ENCODE results near the gene ZFYVE28.

ZFYVE28 gene

DNA sequence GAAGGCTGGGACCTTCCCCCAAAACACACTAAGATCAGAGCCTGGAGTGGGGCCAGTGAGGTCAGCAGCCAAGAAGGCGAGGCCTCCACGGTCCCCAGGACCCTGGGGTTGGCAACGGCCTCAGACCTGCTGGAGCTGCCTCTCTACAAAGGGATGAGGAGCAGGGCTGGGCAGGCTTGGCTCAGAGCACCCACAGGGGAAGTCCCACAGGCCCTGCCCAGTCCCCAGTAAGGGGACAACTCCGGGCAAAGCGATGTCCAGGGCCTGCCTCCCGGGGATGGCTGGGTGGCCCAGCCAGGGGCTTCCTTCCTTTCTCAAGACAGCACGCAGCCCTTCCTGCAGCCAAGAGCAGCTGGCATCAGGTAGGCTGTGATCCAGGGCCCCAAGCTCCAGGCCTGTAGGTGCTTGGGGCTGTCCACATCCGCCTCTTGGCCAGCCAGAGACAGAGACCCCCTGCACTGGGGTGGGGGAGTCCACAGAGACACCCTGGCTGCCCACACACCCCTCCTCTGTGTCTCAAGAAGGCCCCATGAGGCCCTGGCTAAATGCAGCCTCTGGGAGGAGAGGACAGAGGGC is 162.2 kb downstream of the ZFYVE28 start:
- DNase-seq = no peak

- DNase-seq = no peak
These were observed 162.8 kb downstream of the ZFYVE28 start for GRCh38 chr4:2255501-2256155.

DNA sequence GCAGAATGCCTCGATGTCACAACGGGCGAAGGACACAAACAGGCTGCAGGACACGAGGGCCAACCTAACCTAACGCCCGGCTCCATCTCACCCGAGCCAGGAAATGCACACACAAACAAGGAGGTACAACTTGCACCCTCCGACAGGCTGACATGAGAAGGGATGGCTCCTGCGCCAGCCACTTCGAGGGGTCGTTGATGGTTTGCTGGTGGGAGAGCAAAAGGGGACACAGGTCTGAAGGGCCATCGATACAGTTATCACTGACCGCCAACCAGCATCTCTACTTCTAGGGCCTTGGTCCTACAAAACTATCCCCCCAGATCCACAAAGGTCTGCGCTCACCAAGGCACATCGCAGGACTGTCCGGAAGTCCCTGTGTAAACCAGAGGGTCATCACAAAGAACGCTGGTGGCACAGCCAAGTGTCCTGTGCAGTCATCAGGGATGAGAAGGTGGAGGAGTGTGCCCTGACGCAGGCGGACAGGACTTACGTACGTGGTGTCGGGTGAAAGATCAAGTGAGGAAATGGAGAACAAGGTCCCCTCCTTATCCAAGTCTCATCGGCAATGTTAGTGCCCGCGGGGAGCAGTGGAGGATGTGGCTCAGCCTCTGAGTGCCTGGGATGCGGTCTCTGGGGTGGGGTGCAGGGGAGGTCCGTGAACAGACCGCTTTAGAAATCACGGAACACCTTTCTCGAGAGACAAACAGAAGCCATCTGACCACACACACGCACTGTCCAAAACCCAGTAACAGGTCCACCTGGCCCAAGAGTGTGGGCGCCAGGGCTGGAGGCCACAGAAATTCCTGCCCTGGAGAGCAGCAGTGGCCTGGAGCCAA is 163.6 kb downstream of the ZFYVE28 start:
- DNase-seq = no peak

DNA sequence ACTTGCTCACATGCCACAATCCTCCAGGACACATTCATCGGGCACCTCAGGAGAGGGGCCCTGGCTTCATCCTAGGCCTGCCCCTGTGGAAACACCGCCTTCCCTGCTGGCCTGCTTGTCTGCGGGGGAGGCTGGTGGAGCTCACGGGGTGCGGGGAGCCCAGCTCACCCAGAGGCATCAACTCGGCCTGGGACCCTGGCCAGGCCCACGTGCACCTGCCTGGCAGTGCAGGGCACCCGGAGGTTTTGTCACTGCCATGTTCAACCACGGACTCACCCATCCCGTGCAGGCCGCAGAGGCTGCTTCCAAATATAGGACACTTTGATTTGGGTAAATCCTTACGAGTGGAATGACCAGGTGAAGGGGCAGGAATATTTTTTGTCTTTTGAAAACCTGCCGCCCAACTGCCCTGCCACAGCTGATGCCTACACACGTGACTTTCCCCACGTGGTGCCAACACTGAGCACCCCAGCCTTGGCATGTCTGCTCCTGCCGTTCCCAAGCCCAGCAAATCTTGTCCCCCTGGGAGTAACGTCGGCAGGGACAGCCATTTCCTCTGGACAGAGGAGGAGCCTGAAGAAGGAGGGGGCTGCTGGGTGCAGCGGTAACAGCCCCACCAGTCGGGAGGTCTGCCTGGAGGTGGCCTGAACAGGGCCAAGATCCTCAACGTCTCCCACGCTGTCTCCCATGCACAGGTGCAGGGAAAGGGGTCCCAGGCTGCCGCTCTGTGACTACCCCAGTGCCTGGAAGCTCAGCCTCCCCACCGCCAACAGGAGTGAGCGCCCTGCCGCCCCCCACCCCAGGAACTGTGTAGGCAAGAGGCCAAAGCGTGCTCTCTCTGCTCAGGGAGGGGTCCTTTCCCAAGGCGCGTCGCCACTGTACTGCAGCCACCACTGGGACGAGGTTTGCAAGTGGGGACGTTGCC is 165.0 kb downstream of the ZFYVE28 start:
- no peak for DNase-seq

- DNase-seq = no peak
These were observed 165.8 kb downstream of the ZFYVE28 start for GRCh38 chr4:2252530-2253091.

GRCh38 chr4:2251795-2252529 is 166.5 kb downstream of the ZFYVE28 start:
- DNase-seq = no peak

DNA sequence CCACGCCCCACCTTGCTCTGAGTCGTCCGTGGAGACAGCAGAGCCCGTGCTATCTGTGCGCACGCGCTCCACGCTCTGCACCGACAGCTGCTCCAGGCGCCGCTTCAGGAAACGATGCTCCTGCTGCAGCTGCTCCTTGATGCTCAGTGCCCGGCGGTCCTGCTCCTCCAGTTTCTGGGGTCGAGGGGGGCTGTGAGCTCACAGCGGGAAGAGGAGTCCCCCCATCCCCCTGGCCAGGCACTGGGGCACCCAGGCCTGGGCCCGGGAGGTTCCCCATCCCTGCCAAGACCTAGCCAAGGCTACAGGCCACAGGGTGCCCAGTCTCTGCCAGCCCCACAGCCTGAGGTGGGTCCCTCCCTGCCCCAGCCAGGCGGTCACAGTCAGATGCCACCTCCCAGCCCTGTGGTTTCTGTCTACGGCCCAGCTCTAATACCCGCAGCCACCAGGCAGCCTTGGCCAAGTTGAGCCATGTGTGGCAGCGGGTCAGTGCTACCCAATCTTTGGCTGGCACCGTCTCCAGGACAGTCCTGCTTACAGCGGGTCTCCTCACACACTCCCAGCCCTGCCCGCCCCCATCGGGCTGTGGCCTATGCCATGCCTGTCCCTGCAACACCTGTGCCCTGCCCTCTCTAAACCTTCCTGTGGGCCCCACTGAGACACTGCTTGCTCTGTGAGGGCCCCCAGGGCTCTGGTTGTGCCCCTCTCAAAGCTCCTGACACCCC is 167.2 kb downstream of the ZFYVE28 start:
- no peak for DNase-seq

DNA sequence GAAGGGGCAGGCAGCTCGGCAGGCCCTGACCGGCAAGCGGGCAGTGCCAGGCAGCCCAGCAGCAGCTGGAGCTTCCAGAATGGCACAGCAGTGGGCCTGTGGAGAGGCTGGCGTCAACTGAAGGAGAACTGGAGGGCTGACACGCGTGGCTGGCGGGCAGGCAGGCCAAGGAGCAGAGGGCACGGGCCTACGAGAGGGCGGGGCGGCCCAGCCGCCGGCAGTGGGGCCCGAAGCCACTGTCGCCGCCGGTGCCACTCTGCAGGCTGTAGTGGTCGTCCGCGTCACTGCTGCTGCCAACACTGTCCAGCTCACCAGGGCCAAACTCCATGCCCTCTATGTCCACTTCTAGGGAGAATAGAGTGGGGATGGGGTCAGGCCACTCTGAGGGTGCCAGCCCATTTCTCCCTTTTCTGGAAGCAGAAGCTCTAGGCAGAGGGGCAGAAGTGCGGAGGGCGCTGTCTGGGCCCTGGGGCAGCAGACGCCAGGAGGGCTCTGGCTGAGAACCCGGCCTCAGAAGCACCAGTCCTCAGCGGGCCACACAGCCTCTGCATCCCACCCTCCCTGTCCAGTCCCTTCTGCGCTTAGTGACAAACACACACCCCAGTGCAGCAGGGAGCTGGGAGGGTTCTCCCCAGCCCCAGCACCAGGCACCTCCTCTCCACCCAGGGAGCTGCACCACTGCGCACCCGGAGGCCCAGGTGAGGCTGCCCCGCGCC is 167.9 kb downstream of the ZFYVE28 start:
- DNase-seq = no peak

- DNase-seq = no peak
These were observed 168.7 kb downstream of the ZFYVE28 start for GRCh38 chr4:2249526-2250356.

- DNase-seq = no peak
These were observed 169.6 kb downstream of the ZFYVE28 start for GRCh38 chr4:2248821-2249261.

DNA sequence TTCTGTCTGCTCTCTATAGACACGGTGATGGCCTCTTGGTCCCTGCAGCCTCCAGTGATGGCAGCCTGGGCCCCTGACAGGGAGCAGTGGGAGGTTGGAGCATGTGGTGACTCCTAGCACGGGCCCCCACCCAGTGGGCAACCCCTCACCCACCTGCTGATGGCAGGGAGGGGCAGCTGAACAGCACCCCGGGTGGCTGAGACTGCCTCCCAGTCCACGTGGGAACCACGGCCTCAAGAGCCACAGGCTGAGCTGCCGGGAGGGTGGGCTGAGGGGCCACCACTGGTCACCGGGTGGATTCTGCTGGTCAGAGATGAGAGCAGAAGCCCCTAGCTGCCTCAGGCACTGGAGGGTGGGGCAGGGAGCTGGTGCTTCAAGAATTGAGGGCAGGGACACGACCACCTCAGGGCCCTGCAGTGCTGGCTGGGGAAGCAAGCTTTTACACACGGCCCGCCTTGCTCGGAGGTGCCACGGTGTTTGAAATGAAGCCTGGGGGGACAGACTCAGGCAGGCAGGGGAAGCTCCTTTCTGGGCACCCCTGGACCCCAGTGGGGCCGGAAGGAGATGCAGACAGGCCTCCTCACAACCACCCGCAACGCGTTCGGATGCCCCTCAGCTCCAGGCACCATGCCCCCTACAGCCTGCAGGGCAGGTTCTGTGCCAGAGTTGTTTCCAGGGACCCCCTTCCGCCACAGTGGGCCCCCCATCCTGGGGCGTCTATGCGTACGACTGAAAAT is 170.2 kb downstream of the ZFYVE28 start:
- DNase-seq = no peak

DNA sequence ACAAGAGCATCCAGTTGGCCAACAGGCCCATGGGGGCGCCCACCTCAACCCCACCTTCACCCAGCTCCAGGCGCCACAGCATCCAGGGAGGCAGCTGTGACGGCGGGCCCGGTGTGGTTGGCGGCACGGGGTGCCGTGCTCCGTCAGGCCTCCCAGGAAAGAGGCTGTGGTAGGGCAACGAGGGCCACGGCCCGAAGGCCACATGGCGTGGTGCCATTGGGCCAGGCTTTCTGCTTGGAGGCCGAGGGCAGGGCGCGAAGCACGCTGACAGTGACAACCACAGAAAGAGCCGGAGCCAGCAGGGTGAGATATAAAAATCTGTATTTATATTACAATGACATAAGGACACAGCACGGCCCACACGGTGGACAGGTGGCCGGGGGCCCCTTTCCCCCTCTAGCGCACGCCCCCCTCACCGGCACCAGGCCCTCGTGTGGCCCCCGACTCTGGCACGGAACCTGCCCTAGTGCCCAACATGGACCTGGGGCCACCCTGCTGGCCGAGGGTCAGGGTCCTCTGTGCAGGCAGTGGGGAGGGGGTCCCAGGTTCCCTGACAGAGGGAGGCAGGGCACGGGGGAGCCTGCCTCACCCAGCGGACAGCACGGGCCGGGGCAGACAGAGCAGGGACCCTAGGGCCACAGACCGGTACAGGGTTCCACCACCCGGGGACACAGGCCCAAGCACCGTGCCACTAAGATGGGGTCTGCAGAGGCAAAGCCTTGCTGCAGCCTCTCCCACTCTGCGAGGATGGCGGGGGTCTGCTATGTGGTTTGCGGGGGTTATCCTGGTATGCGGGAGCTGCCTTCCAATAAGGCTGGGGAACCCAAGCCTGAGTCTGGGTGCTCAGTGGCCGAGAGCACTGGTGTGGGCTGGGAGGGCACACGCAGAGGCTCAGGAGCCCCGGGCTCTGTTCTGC is 171.1 kb downstream of the ZFYVE28 start:
- no peak for DNase-seq

DNA sequence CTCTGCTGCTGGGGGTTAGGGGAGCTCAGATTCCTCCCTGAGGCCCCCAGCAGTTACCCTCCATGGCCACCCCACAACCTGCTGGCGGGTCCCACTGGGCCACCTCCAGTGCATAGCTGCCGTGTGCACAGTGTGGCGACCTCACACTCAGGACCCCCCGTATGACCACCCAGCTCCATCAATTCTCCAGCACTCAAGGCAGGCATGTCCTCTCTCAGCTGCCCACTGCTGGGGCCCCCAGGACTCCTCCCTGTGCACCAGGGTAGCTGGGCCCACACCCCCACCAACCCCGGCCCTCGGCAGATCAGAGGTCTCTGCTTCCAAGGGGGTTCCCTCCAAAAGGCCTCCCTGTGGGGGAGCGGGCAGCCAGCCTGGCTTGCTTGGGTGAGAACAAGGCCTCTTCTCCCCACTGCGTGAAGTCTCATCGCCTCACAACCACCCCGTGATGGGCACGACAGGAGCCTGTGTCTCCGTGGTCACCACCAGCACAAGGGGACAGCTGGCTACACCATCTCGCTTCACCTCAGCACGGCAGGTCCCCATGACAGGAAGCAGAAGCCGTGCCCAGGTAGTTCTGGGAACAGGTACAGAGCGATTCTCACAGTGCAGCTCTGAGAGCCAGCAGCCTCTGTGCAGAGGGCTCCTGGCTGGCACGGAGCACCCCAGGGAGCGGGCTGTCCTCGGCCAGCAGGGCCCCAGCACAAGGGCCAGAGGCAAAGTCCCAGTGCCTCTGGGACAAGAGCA is 171.9 kb downstream of the ZFYVE28 start:
- DNase-seq = no peak

GRCh38 chr4:2245787-2246275 is 172.6 kb downstream of the ZFYVE28 start:
- DNase-seq = no peak

DNA sequence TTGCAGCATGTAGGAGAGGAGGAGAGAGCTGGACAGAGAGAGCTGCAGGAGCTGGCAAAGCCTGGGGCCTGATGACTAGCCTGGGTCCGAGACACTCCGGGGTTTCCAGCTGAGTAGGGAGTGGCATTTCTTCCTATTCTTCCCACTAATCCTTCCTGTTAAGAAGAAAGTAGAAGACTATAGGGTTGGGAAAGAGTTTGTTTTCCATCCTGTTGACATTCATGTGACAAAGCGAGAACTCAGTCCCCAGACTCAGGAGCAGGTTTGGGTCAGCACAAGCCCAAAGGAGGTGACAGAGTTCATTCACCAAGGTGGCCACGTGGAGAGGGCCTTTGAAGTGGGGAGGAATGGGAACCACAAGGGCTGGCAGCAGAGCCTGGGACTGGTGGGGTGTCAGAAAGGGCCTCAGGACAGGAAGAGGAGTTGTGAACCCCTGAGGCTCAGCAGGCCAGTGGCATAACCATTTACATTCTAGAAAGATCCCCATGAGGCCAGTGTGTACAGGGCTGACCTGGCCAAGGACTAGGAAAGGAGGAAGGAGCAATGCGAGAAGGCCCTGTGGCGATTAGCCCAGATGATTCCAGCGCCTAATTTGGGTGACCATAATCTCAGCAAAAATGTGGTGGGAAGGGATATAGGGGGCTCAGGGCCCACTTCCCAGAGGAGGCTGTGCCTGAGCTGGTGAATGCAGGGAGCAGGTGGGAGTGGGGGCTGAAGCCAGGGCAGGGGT is 173.2 kb downstream of the ZFYVE28 start:
- no peak for DNase-seq
